Fibroblast of villous mesenchyme (primary cell): ENCODE data around the gene HMGCR. TPM values are rescaled to one million over a fixed set of nuclear protein-coding genes. Genes with fewer than 3 reads are reported as not detected.

Experiments used
- DNase-seq: peaks from one replicate; pipeline ENCODE4 v3.0.0-alpha.2; 2010; ENCODE audit warnings: low read depth
- H3K4me3 ChIP-seq: 2 replicates; pipeline ENCODE4 v1.5.1; 2011; ENCODE audit warnings: low read depth, mild to moderate bottlenecking, low read length
- CTCF ChIP-seq: IDR thresholded peaks from 2 replicates; pipeline ENCODE4 v1.5.1; 2012; ENCODE audit warnings: low read depth, mild to moderate bottlenecking, low read length; ENCODE audit not compliant: insufficient read depth
- total RNA-seq: library from RNA; depleted of rRNA; stranded (reverse); fragments of >200 nt; gene quantifications from 2 replicates; pipeline ENCODE4 v1.2.3, GENCODE V29; 2012

Gene HMGCR
- total RNA-seq, 1 donor, result 198 TPM

GRCh38 chr5:75319638-75320037 lies 17.4 kb upstream of the HMGCR start:
- no peak for DNase-seq
- no peak for TF ChIP-seq CTCF

GRCh38 chr5:75320371-75320770 lies 16.6 kb upstream of the HMGCR start:
- no peak for DNase-seq
- H3K4me3 ChIP-seq, result no peak overlapping the region
- TF ChIP-seq CTCF, result no peak

More at GRCh38 chr5:75319638-75320037, 17.4 kb upstream of the HMGCR start:
- no peak overlapping the region for H3K4me3 ChIP-seq

- DNase-seq, result no peak
- no peak for TF ChIP-seq CTCF
- H3K4me3 ChIP-seq, result no peak overlapping the region
Observed at GRCh38 chr5:75322066-75322465, 15.0 kb upstream of the HMGCR start.

GRCh38 chr5:75324791-75325190 lies 12.2 kb upstream of the HMGCR start:
- TF ChIP-seq CTCF, result no peak
- no peak overlapping the region for H3K4me3 ChIP-seq
- DNase-seq, result no peak

- TF ChIP-seq CTCF, result no peak
- H3K4me3 ChIP-seq, result no peak overlapping the region
- DNase-seq, result no peak
Observed at GRCh38 chr5:75325242-75325641, 11.8 kb upstream of the HMGCR start.

GRCh38 chr5:75330404-75330803 lies 6.6 kb upstream of the HMGCR start:
- TF ChIP-seq CTCF, result no peak
- DNase-seq, result no peak
- H3K4me3 ChIP-seq, result no peak overlapping the region
